Bronchial epithelial cell (primary cell): Measurements from ENCODE around the gene RALA. TPM values are rescaled to one million over a fixed set of nuclear protein-coding genes. Genes with fewer than 3 reads are reported as not detected.

Experiments
- DNase-seq: peaks from one replicate; pipeline ENCODE4 v3.0.0-alpha.2; 2010; ENCODE audit warnings: low read depth
- FAIRE-seq: peaks from 2 replicates; lab custom pipeline; 2011; peaks lifted over from hg19 to GRCh38; lab: Jason Lieb, UNC
- H3K27me3 ChIP-seq: 2 replicates; pipeline ENCODE4 v1.5.1; 2011; ENCODE audit warnings: low read length; ENCODE audit not compliant: control insufficient read depth, insufficient read depth
- H3K36me3 ChIP-seq: 2 replicates; pipeline ENCODE4 v1.5.1; 2011; ENCODE audit warnings: low read length; ENCODE audit not compliant: control insufficient read depth, insufficient read depth
- H3K4me3 ChIP-seq: 2 replicates; pipeline ENCODE4 v1.5.1; 2011; ENCODE audit warnings: mild to moderate bottlenecking, low read depth, low read length, control low read depth
- total RNA-seq: library from RNA; depleted of rRNA; stranded (reverse); fragments of >200 nt; gene quantifications from 2 replicates; pipeline ENCODE4 v1.2.1, GENCODE V29; 2014
- TF ChIP-seq, protein P1 (sequence below): IDR thresholded peaks from 2 replicates; pipeline ENCODE4 v1.5.1; 2011; ENCODE audit warnings: mild to moderate bottlenecking, moderate library complexity, low read length, control low read depth, inconsistent platforms; ENCODE audit not compliant: insufficient read depth, severe bottlenecking

The RALA gene
- total RNA-seq, 1 donor from 2014 or later = 15.3 TPM

DNA sequence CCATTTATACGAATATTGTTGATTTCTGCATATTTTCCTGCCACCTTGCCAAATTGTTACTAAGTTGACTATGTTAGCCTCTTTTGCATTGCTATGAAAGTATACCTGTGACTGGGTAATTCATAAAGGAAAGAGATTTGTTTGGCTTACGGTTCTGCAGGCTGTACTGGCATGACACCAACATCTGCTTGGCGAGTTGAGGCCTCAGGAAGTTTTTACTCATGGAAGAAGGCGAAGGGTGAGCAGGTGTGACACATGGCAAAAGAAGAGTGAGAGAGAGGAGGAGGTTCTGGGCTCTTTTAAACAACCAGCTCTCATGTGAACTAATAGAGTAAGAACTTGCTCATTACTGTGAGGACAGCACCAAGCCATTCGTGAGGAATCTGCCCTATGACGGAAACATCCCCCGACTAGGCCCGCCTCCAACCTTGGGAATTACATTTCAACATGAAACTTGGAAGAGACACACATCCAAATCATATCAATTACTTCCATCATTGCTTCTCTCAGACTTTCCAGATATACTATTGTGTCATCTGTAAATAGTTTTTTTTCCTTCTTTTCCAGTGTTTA is 8.4 kb downstream of the RALA start:
- DNase-seq (no peak), FAIRE-seq (no peak)
- Histone ChIP-seq H3K4me3 (no peak overlapping the region), H3K27me3 (no peaks in the 10 kb centered on the region), H3K36me3 (peaks cover 1% of the 10 kb centered on the region)
- TF ChIP-seq, protein P1, sequence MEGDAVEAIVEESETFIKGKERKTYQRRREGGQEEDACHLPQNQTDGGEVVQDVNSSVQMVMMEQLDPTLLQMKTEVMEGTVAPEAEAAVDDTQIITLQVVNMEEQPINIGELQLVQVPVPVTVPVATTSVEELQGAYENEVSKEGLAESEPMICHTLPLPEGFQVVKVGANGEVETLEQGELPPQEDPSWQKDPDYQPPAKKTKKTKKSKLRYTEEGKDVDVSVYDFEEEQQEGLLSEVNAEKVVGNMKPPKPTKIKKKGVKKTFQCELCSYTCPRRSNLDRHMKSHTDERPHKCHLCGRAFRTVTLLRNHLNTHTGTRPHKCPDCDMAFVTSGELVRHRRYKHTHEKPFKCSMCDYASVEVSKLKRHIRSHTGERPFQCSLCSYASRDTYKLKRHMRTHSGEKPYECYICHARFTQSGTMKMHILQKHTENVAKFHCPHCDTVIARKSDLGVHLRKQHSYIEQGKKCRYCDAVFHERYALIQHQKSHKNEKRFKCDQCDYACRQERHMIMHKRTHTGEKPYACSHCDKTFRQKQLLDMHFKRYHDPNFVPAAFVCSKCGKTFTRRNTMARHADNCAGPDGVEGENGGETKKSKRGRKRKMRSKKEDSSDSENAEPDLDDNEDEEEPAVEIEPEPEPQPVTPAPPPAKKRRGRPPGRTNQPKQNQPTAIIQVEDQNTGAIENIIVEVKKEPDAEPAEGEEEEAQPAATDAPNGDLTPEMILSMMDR = no peak

- DNase-seq (no peak), FAIRE-seq (no peak)
- Histone ChIP-seq H3K36me3 (peaks cover 1% of the 10 kb centered on the region), H3K4me3 (no peak overlapping the region), H3K27me3 (no peaks in the 10 kb centered on the region)
- TF ChIP-seq, protein P1 = no peak
These were observed 10.4 kb downstream of the RALA start for GRCh38 chr7:39633563-39634477.

- H3K4me3 ChIP-seq = no peak overlapping the region
- FAIRE-seq = no peak
- H3K36me3 ChIP-seq = peaks cover 1% of the 10 kb centered on the region
- DNase-seq = no peak
- H3K27me3 ChIP-seq = no peaks in the 10 kb centered on the region
- TF ChIP-seq, protein P1 = no peak
These were observed 11.1 kb downstream of the RALA start for GRCh38 chr7:39634478-39634805.

DNA sequence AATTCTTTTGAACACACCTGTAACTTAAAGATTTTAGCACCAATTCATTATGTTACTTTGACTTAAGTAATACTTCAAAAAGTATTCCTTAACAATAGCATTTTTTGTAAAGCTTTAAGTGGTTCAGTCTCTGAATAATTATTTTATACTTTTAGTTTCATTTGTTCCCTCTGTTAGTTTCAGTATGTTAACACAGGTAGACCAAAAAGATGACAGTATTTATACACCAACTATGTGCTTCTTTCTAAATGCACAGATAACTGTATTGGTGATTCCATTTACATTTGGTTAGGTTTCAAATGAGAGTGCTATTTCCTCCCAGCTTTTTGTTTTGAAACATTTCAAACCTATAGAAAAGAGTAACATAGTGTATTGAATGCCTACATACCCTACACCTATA is 14.0 kb downstream of the RALA start:
- DNase-seq (no peak), FAIRE-seq (no peak)
- Histone ChIP-seq H3K36me3 (peaks cover 2% of the 10 kb centered on the region), H3K4me3 (no peak overlapping the region), H3K27me3 (no peaks in the 10 kb centered on the region)
- TF ChIP-seq, protein P1 = no peak

- FAIRE-seq = no peak
- H3K4me3 ChIP-seq = no peak overlapping the region
- H3K27me3 ChIP-seq = no peaks in the 10 kb centered on the region
- peaks cover 2% of the 10 kb centered on the region for H3K36me3 ChIP-seq
- TF ChIP-seq, protein P1 = no peak
- DNase-seq = no peak
These were observed 14.7 kb downstream of the RALA start for GRCh38 chr7:39637963-39638485.
